Rectal smooth muscle tissue (tissue), 1 donor: ENCODE results near the gene LAMA5.
A peak's percentile ranks its signal among the peaks of the same experiment; 100 is the strongest.

Experiments
- H3K27ac ChIP-seq: one replicate; pipeline ENCODE4 v1.7.0; 2013; ENCODE audit warnings: low read depth, low read length, inconsistent platforms
- H3K27me3 ChIP-seq: one replicate; pipeline ENCODE4 v1.7.0; 2013; ENCODE audit warnings: low read length; ENCODE audit not compliant: control insufficient read depth, insufficient read depth
- H3K36me3 ChIP-seq: one replicate; pipeline ENCODE4 v1.7.0; 2013; ENCODE audit warnings: low read length; ENCODE audit not compliant: control insufficient read depth, insufficient read depth
- H3K4me1 ChIP-seq: one replicate; pipeline ENCODE4 v1.7.0; 2013; ENCODE audit warnings: low read length; ENCODE audit not compliant: control insufficient read depth, insufficient read depth
- H3K4me3 ChIP-seq: one replicate; pipeline ENCODE4 v1.7.0; 2013; ENCODE audit warnings: low read length
- H3K9ac ChIP-seq: one replicate; pipeline ENCODE4 v1.7.0; 2013; ENCODE audit warnings: low read length

The LAMA5 gene

GRCh38 chr20:62348604-62349003 lies 18.5 kb downstream of the LAMA5 start:
- Histone ChIP-seq H3K36me3 (peaks cover 18% of the 10 kb centered on the region), H3K27ac (no peak overlapping the region), H3K4me3 (no peak overlapping the region), H3K4me1 (peaks cover 12% of the 10 kb centered on the region), H3K9ac (no peak overlapping the region), H3K27me3 (no peaks in the 10 kb centered on the region)

- H3K9ac ChIP-seq, result no peak overlapping the region
- H3K36me3 ChIP-seq, result peaks cover 18% of the 10 kb centered on the region
- no peaks in the 10 kb centered on the region for H3K27me3 ChIP-seq
- no peak overlapping the region for H3K27ac ChIP-seq
- peaks cover 3% of the 10 kb centered on the region for H3K4me1 ChIP-seq
- no peak overlapping the region for H3K4me3 ChIP-seq
Measured at GRCh38 chr20:62347445-62347844, 19.7 kb downstream of the LAMA5 start.

GRCh38 chr20:62347151-62347404 lies 20.0 kb downstream of the LAMA5 start:
- Histone ChIP-seq H3K4me3 (no peak overlapping the region), H3K4me1 (no peaks in the 10 kb centered on the region), H3K9ac (no peak overlapping the region), H3K27ac (no peak overlapping the region), H3K36me3 (peaks cover 18% of the 10 kb centered on the region), H3K27me3 (no peaks in the 10 kb centered on the region)

GRCh38 chr20:62346398-62347150 lies 20.5 kb downstream of the LAMA5 start:
- Histone ChIP-seq H3K27ac (no peak overlapping the region), H3K4me1 (no peaks in the 10 kb centered on the region), H3K36me3 (peaks cover 18% of the 10 kb centered on the region), H3K9ac (no peak overlapping the region), H3K27me3 (no peaks in the 10 kb centered on the region), H3K4me3 (no peak overlapping the region)

- Histone ChIP-seq H3K4me1 (no peaks in the 10 kb centered on the region), H3K9ac (no peak overlapping the region), H3K36me3 (peaks cover 16% of the 10 kb centered on the region), H3K27ac (no peak overlapping the region), H3K4me3 (no peak overlapping the region), H3K27me3 (no peaks in the 10 kb centered on the region)
Measured at GRCh38 chr20:62345681-62346370, 21.3 kb downstream of the LAMA5 start.

- Histone ChIP-seq H3K36me3 (peaks cover 10% of the 10 kb centered on the region), H3K9ac (no peak overlapping the region), H3K4me3 (no peak overlapping the region), H3K4me1 (no peaks in the 10 kb centered on the region), H3K27ac (no peak overlapping the region), H3K27me3 (no peaks in the 10 kb centered on the region)
Measured at GRCh38 chr20:62344782-62345181, 22.3 kb downstream of the LAMA5 start.

- H3K4me3 ChIP-seq, result no peak overlapping the region
- no peaks in the 10 kb centered on the region for H3K27me3 ChIP-seq
- no peak overlapping the region for H3K27ac ChIP-seq
- peaks cover 11% of the 10 kb centered on the region for H3K36me3 ChIP-seq
- H3K4me1 ChIP-seq, result no peaks in the 10 kb centered on the region
- H3K9ac ChIP-seq, result no peak overlapping the region
Measured at GRCh38 chr20:62344092-62344491, 23.0 kb downstream of the LAMA5 start.

- peaks cover 15% of the 10 kb centered on the region for H3K36me3 ChIP-seq
Measured at GRCh38 chr20:62342910-62343309, 24.2 kb downstream of the LAMA5 start.

GRCh38 chr20:62339647-62340062 lies 27.5 kb downstream of the LAMA5 start:
- H3K9ac ChIP-seq, result no peak overlapping the region
- no peak overlapping the region for H3K27ac ChIP-seq
- peaks cover 29% of the 10 kb centered on the region for H3K36me3 ChIP-seq
- no peaks in the 10 kb centered on the region for H3K27me3 ChIP-seq
- no peak overlapping the region for H3K4me3 ChIP-seq
- H3K4me1 ChIP-seq, result no peaks in the 10 kb centered on the region

More at GRCh38 chr20:62342910-62343309, 24.2 kb downstream of the LAMA5 start:
- Histone ChIP-seq H3K4me3 (no peak overlapping the region), H3K4me1 (no peaks in the 10 kb centered on the region), H3K9ac (no peak overlapping the region), H3K27me3 (no peaks in the 10 kb centered on the region), H3K27ac (peak overlapping the region; percentile 38)

GRCh38 chr20:62338294-62338620 lies 28.9 kb downstream of the LAMA5 start:
- no peak overlapping the region for H3K27ac ChIP-seq
- H3K4me1 ChIP-seq, result no peaks in the 10 kb centered on the region
- no peak overlapping the region for H3K9ac ChIP-seq
- peaks cover 32% of the 10 kb centered on the region for H3K36me3 ChIP-seq
- no peak overlapping the region for H3K4me3 ChIP-seq
- H3K27me3 ChIP-seq, result no peaks in the 10 kb centered on the region

- Histone ChIP-seq H3K4me1 (no peaks in the 10 kb centered on the region), H3K9ac (no peak overlapping the region), H3K36me3 (peaks cover 32% of the 10 kb centered on the region), H3K27ac (no peak overlapping the region), H3K4me3 (no peak overlapping the region), H3K27me3 (no peaks in the 10 kb centered on the region)
Measured at GRCh38 chr20:62337558-62338293, 29.4 kb downstream of the LAMA5 start.

GRCh38 chr20:62336775-62337557 lies 30.1 kb downstream of the LAMA5 start:
- H3K9ac ChIP-seq, result no peak overlapping the region
- H3K36me3 ChIP-seq, result peaks cover 32% of the 10 kb centered on the region
- no peak overlapping the region for H3K27ac ChIP-seq
- no peaks in the 10 kb centered on the region for H3K4me1 ChIP-seq
- no peak overlapping the region for H3K4me3 ChIP-seq
- H3K27me3 ChIP-seq, result no peaks in the 10 kb centered on the region
